Head of caudate nucleus (tissue), 42 donors: Measurements from ENCODE around the gene MDFI.
"Not testable (repeated sequence)": the region's sequence is repeated elsewhere in the genome, so short reads cannot be mapped to it uniquely, and the experiment has no call there.

Source experiments
- DNase-seq, 42 donors: peaks; one replicate each; pipeline versions ENCODE4 v3.0.0 to v3.0.0-alpha.2; 2020 to 2021; ENCODE audit warnings: mixed read lengths in 7 of 42
- intact Hi-C: fragments of 100-400 bp; cut with DNase I; formaldehyde crosslinking; loops from one replicate; pipeline ENCODE4 v1.15.0; 2022

The MDFI gene

GRCh38 chr6:41600499-41601247 lies 37.6 kb upstream of the MDFI start:
- peak in 2 of 42 donors; percentile 13 to 29 for DNase-seq
- intact Hi-C loops, result no loop called here

DNA sequence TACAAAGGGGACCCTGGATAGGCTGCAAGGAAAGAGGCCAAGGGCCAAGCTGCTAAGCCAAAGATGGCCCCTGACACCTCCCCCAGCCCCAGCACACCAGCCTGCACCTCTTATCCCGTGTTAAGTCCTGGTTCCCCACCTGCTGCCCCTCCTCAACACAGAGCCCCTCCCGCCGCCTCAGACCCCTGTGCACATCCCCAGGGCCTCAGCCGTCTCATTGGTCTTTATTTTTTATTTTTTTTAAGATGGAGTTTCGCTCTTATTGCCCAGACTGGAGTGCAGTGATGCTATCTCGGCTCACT lies 37.1 kb upstream of the MDFI start:
- peak in 1 of 42 donors; percentile 14 for DNase-seq

DNA sequence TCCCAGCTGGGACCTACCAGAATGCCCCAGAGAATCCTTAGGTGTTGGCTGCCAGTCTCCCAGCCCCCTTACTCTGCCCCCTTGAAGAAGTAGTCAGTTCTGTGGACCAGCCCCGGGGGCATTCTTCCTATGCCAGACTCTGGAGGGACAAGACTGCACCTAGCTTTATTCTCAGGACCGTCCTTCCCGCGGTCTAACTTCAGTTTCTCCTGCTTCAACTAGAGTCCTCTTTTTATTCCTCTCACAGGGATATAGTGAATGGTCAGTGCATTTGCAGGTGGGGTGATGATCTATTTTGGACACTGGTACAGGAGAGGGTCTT lies 35.9 kb upstream of the MDFI start:
- no peak for DNase-seq

More for the DNA sequence above, 37.1 kb upstream of the MDFI start:
- intact Hi-C loops, result no loop called here

DNA sequence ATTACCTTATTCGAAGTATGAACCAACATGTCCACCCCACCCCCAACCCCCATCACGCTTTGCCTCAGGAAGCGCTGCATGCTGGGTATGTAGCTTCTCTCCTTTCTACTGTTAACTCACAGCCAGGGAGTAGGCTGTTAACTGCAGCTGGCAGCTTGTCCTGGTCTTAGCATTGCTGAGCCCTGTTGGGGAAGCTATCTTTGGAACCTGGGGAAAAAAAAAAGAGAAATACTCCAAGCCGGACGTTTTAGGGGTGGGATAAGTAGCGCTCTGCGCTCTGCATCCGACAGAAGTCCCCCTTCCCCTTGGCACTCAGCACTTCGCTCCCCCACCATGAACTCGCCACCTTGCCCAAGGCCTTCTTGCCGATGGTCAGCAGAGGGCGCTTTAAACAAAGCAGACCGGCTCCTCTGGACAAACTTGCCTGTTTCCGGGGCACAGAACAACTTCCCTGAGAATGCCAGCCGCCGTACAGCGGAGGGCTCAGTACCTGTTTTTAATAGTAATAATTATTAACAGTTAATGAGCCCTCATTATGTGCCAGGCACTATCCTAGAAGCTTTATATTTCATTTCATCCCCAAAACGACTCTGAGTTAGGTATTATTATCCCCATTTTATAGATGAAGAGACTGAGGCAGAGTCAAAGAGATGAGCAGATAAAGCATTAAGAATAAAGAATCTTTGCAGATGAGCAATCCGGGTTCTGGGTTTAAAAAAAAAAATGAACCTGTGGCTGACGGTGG lies 35.2 kb upstream of the MDFI start:
- DNase-seq, result peak; percentile 68 to 94 (median 86)
- intact Hi-C loops, result loop anchor here (1.0 kb wide), 1 partner anchor 80 kb away; no protein-coding TSS in a partner anchor

More for the DNA sequence above, 35.9 kb upstream of the MDFI start:
- intact Hi-C loops, result no loop called here

- peak in 2 of 42 donors; percentile 12 to 26 for DNase-seq
- intact Hi-C loops, result no loop called here
Observed at GRCh38 chr6:41604006-41604405, 34.3 kb upstream of the MDFI start.

DNA sequence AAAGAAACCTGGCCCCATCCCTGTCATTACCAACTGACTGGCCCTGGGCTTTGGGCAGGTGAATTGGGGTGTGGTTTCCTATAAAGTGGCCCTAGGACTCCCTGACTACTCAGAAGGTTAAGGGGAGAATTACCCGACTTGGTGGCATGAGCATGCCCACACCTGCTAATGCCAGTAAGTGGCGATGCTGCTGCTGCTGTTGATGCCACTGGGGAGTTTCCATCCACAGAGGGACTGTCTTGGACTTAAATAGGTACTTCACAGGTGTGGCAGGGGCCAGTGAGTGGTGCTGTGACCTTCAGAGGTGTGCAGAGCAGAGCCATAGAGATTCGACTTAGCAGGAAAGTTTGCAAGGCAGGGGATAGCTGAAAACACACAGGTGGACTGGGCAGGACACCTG lies 32.6 kb upstream of the MDFI start:
- intact Hi-C loops, result no loop called here
- peak in 2 of 42 donors; percentile 3 to 25 for DNase-seq

GRCh38 chr6:41607036-41607435 lies 31.2 kb upstream of the MDFI start:
- DNase-seq, result peak in 1 of 42 donors; percentile 8
- intact Hi-C loops, result no loop called here

GRCh38 chr6:41607736-41608135 lies 30.5 kb upstream of the MDFI start:
- intact Hi-C loops, result no loop called here
- DNase-seq, result no peak

GRCh38 chr6:41608443-41609151 lies 29.7 kb upstream of the MDFI start:
- DNase-seq, result no peak
- intact Hi-C loops, result no loop called here

DNA sequence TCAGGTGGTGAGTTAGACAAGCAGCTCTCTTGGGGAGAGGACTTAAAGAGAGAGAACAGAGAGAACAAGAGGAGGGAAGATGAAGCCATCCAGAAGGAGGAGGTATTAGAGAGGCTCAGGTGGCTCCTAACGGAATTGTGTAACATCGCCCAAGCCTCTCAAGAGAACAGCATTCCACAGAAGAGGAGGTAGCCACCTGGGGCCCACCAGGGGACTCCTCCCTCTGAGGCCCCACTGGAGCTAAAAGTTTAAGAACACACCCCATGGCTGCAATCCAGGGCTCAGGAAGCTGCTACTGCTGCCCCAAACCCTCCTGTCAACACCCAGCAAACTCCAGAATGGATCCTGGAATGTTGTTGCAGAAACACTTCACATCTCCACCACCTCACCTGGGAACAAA lies 23.6 kb upstream of the MDFI start:
- intact Hi-C loops, result no loop called here
- DNase-seq, result no peak

DNA sequence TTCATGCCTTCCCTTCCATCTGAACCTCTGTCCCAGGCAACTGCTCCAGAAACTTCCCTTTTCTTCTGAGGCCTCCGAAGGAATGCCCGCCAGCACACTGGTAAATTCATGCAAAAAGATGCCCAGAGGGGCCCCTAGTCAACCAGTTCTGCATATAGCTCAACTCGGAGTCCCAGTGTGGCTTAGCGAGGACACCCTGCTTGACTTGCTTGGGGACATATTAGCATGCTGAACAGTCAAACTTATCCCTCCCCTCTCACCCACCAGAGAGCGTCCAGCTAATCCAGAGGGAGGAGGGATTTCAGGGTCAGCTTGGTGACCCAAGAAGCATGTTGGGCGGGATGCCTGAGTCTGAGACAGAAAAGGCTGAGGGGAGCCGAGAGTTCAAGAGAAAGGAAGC lies 23.0 kb upstream of the MDFI start:
- intact Hi-C loops, result no loop called here
- no peak for DNase-seq

DNA sequence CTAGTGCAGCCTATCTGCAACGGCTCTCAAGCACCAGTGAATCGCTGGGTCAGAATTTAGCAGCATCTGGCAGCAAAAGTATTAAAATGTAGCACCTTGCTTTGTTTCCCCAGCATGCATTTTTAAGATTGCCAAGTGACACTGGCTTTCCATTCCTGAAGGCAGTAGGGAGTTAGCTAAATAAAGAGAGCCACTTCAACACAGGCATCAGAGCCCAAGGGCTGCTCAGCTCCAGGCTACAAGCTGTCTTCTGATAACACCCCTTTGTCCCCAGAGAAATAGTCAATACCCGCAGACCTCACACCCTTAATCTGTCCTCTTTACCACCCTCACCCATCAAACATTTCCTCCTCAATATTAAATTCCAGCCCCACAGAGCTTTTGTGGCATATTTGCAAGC lies 19.7 kb upstream of the MDFI start:
- no peak for DNase-seq
- intact Hi-C loops, result no loop called here

DNA sequence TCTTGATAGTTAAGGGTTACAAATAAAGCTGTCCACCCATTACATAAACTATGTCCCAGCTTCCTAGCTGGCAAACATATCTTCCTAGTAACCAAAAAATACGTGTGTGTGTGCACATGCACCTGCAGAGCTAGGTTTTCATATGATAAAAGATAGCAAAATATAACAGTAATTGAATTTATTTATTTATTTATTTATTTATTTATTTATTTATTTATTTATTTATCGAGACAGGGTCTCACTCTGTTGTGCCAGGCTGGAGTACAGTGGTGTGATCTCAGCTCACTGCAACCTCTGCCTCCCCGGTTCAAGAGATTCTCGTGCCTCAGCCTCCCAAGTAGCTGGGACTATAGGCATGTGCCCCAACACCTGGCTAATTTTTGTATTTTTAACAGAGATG lies 19.1 kb upstream of the MDFI start:
- DNase-seq, intact Hi-C loops: not testable (repeated sequence)

- DNase-seq, result no peak
- intact Hi-C loops, result no loop called here
Observed at GRCh38 chr6:41621367-41621766, 16.9 kb upstream of the MDFI start.

- no peak for DNase-seq
- intact Hi-C loops, result no loop called here
Observed at GRCh38 chr6:41621802-41622201, 16.5 kb upstream of the MDFI start.

- intact Hi-C loops, result no loop called here
- no peak for DNase-seq
Observed at GRCh38 chr6:41622206-41622988, 15.9 kb upstream of the MDFI start.

DNA sequence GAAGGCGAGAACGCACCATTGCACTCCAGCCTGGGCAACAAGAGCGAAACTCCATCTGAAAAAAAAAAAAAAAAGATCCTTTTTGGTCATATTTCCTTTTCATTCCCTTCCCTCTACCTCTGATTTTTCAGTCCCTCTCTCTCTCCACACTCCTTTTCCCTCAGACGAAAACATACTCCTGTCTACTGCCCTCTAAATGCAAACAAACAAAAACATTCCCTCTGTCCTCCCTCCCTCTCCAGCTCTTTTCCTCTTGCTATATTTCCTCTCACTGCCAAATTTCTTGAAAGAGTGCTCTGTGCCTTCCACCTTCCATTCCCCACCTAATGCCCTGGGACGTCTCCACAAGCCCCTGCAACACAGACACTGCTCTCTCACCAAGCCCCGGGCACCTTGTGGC lies 14.9 kb upstream of the MDFI start:
- intact Hi-C loops, result no loop called here
- DNase-seq, result no peak

- no peak for DNase-seq
- intact Hi-C loops, result no loop called here
Observed at GRCh38 chr6:41624621-41625380, 13.5 kb upstream of the MDFI start.

GRCh38 chr6:41625442-41625841 lies 12.8 kb upstream of the MDFI start:
- DNase-seq, result no peak
- intact Hi-C loops, result no loop called here
